HG03342 (cell line): ENCODE results near the gene PDGFD.
A peak's percentile ranks its signal among the peaks of the same experiment; 100 is the strongest.

Experiments
- ATAC-seq: cut with Tn5 transposase; IDR thresholded peaks from one replicate; pipeline ENCODE4 v1.9.1; 2021; ENCODE audit warnings: mild to moderate bottlenecking, moderate library complexity; ENCODE audit not compliant: unreplicated experiment

The PDGFD gene

DNA sequence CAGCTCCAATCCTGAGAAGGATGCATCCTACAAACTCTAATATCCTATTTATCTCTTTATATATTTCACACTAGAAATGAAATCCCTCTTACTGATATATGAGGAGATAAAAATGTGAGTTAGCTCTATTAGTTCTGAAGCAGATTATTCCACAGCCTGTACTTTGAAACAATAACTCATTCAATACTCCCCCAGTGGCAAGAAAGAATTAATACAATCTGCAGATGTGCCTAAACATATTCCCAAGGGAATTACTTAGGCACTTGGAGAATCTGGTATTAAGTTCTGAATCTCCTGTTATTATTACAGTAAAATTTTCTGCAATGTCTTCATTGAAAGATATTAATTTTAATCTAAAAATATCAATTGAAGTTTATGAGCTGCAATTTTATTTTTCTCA, 68.2 kb downstream of the PDGFD start:
- no peak for ATAC-seq

DNA sequence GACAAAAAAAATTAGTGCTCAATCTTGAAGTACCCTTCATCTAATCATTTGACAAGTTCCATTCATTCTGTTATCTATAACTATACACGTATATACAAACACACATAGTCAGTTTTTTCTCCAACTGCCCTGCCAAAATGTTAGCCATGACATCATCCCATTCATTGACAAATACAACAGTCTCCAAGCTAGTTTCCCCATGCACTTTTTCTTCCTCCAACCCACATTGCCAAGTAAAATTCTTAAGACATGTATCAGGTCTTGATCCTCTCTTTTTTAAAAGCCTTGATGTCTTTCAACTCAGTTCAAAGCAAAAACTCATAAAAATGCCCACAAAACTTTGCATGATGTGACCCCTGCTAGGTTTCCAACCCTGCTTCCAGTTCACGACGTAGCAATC, 69.4 kb downstream of the PDGFD start:
- ATAC-seq: no peak

DNA sequence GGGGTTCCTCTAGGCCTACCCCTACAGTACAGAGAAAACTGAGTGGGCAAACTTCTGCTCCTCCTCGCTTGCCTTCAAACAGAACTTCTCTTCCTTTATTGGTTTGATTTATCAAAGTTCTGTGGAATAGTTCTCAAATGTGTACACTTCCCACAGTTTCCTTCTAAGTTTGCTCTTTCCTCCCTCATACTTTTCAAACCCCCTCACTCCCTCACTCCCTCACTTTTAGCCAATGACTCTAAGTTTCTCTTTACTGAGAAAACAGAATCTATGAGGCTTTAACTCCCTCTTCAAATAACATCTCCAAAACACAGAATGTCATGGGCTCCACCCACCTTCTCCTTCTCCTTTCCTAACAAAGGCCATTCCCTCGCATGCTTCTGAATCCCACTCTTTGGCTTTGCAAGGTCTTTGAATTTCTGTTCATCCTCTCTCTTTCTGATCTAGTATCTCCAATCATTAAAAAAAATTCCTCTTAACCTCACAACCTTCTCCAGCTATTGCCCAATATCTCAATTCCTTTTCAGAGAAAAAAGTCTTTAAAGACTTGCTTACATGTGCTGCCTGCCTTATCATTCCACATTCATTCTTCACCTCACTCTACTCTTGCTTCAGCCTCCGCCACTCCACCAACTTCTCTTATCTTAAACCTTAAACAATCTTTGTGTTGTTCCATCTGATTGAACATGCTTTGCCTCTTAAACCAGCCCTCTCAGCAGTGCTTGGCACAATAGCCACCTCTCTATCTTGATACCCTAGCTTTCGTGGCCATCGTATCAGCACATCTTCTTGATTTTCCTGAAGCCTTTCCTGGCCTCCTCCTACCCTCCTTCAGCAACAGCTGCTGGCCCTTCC, 70.3 kb downstream of the PDGFD start:
- ATAC-seq: no peak

DNA sequence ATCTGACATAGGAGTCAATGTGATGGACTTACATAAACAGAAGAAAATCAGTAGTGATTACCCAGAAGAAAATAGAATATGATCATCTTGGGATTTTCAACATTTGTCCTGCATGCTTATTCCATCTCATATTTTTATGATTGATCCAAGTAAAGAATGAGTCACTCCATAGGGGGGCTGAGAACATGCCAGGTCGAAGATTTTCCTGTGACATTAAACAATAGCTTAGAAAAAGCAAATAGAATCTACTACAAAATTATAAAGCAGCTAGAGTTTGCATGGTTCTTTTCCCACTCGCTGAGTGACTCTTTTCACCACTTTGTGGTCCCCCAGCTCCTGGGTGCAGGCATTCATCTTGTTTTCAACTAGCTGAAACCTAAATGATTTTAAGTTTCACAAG, 71.2 kb downstream of the PDGFD start:
- ATAC-seq: no peak

DNA sequence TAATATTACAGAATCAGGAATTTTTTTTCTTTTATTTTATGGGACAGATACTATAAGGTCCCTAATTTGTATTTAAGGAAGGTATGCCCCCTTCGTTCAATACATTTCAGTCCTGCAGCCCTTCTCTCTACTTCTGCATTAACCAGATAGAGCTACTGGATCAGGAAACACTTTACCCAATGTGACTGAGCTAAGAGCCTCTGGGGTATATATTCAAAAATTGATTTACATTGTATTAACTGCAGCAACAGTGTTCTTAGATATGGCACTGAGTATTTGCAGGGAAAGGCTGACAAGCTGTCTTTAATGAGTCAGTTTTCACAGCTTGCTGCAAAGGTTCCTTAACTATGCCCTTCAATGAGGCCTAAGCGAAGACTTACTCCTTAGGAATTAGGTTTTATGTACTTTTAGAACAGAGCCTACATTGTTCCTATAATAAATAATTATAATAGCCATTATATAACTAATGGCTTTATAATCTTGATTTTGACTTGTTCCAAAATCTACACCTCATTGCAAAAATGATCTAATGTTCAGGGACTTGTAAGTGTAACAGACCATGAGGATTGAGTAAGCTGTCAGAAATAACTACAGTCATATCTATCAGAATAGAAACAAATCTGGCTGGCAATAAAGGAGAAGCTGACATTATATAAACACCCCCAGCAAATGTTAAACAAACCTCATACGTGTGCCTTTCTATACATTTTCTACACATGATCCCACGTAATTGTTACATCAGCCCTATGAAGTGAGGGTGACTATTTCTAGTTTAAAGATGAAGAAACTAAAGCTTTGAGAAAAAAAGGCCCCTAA, 72.5 kb downstream of the PDGFD start:
- ATAC-seq: no peak

DNA sequence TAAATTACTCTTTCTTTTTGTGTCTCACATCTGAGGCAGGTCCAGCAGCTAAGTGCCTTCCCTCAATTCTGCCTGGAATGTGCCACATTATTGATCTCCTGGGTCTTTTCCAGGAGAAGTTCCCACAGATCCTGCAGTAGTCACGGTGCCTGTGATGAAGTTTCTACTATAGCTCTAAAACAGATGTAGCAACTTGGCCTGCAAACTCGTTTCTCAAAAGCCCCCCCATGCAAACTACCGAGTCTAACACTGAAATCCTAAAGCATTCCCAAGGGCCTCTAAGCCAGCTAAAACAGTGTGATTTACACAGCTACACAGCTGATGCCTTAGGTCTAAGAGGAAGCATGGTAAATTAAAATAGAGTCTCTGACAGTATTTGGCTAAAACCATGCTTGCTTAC, 73.2 kb downstream of the PDGFD start:
- ATAC-seq: no peak

DNA sequence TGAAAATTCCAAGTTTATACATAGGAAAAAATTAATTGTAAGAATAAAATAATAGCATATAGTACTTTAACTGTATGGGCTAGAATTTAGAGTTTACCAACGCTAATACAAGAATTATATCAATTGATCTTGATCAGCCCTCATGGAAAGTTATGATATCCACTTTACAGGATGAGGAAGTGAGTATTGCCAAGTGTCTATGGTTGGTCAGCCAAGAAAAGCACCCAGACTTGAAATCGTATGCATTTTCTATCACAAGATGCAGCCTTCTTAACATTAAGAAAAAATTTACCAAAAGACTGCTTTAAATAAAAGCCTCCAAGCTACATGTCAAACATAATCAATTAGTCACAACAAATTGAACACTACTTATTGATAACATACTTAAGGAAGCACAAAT, 74.5 kb downstream of the PDGFD start:
- ATAC-seq: no peak

DNA sequence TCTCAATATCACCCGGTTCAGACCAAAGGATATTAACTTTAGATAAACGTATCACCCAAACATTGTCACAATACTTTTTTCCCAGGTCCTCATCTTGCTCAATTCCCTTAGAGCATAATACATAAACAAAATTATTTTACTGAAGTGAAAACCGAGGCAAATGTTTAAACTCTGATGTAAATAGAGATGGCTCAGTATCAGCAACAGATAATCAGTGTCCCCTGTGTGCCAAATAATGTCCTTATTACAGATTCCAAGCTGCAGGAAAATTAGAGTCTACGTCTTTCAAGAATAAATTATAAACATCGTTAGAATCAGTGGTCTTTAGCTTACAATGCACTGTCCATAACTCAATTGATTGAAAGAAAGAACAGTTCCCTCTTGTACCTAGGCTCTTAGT, 77.3 kb downstream of the PDGFD start:
- ATAC-seq: no peak

DNA sequence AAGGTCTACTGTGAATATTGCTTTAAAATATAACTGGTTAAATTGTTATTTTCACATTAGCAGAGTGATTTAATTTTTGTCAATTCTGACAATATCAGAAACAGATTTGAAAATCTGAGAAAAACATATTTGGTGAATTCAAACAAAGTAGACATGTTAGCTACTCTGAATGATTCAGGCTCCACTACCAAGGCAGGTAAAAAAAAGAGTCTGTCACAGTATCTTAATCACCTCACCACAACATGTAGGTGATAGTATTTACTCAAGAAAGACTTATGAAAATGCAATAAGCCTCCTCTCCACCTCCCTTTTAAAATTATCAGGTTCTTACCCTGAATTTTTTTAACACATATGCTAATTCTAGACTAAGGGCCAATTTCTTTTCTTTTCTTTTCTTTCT, 85.0 kb downstream of the PDGFD start:
- no peak for ATAC-seq

DNA sequence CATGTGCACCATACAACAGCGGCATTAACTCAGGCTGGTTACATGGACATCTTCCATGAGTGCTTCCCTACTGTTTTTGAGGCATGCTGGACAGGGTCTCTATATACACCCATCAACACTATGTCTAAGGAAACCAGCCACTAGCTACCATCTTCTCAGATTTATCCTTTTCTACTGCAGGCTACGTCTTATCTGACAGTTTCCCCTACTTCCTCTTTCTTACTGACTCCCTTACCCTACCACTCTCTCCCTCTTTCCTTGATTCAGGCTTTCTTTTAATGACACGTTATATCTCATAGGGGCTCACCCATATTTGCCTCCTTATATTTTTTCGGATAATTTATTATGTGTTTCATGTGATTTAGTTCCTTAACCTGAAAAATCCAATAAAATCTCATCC, 85.7 kb downstream of the PDGFD start:
- ATAC-seq: no peak

DNA sequence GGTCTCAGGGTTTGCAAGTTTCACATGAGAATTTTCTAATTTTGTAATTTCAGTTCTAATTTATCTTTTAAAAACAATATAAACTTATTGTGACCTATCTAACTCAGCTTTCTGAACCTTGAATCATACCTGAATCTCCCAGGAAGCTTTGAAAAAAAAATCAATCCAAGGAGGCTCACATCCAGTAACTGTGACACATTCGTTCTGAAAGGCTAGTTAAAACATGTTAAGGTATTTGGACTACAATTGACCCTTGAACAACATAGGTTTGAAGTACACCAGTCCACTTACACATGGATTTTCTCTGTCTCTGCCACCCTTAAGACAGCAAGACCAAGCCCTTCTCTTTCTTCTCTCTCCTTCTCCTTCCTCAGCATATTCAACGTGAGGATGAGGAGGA, 87.5 kb downstream of the PDGFD start:
- ATAC-seq: no peak

DNA sequence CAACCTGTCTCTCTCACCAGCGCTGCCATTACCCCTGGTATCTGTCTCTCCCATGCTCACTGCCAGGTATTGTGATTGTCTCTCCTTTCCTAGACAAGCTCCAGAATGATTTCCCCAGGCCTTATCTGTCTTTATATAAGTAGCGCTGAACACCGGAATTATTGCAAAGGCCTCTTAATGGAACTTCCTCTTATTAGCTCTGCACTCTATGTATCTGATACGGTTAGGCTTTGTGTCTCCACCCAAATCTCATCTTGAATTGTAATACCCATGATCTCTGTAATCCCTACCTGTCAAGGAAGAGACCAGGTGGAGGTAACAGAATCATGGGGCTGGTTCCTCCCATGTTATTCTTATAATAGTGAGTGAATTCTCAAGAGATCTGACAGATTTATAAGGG, 88.2 kb downstream of the PDGFD start:
- no peak for ATAC-seq

DNA sequence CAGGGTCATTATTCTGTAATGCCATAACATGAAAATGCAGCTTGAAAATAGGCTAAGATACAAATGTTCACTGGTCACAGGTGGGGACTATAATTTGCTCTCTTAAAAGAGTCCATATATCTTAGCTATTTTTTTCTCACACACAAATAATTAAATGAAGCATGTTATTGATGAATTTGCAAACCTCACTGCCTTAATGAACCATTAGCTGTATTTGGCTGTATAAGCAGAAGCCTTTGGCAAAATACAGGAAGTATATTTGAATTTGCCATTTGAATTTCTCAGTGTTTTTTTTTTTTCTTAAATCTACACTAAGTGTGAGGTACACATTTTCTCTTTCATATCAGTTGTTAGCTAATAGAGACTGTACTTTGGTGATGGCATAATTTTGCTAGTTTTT, 88.9 kb downstream of the PDGFD start:
- ATAC-seq: no peak

DNA sequence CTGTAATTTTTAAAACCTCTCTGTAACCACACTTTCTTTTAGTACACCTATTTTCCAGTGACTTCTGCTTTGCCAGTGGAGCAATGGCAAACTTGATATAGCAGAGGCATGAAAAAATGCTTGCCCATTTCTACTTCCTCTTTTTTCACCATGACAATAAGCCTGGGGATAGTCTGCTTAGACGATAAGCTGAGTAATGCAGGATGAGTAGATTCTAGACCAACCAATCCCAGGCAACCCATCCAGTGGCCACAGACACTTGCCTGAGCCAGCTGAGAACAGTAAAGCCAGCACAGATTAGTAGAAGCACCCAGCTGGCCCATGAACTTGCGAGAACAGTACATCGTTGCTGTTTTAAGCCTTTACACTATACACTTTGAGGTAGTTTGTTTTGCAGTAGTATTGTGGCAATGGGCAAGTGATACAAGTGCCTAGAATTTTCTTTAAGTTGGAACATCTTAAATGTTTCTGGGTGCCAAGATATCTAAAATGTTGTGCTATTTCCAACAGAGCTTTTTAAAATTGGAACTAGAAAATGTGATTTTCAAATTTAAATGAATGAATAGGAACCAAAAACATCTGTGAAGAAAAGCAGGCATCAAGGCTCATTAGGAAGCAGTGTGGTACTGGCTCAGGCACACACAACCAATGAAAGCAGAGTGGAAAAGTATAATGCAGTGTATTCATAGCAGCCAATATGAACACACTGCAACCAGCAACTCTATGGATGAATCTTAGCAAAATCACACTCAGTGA, 89.8 kb downstream of the PDGFD start:
- peak; percentile 93 for ATAC-seq

DNA sequence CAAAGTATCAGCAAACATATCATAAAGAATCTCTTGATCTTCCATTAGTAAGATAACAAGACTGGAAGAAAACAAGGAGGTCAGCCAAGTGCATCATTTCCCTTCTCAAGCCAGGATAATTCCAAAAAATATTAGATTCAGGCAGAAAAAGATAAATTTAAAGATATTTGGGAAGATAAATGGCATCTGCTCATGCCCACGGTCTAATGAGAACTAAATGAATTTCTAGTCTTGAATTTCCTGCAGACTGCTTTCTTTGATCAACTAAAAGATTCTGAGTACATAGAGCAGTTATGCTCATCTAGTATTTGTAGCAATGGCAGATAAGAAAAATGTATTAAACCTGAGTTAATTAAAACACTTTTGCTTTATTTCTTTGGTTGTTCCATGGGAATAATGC, 96.4 kb downstream of the PDGFD start:
- no peak for ATAC-seq

DNA sequence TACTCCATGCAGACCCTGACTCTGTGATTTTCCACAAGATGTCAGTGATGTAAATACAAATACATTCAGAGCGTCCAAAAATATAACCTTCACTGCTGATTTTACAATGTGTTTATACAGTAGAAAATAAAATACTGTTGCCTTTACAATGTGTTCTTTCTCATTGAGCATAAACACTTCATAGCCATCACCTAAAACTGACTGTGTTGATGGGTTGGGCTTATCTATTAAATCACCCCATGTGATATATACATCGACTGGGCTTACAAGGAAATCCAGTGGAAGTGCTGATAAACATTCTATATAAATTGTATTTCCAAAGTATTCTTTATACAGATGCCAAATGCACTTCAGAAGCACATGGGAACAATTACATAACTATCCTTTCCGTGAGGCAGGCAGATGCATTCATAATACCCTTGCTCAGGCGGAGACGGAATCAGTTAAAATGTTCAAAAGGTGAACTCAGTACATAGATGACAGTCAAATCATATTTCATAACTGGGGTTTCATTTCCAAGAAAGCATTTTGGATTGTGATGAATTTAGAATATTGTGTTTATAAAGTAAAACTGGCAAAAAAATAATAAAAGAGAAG, 99.8 kb downstream of the PDGFD start:
- no peak for ATAC-seq

DNA sequence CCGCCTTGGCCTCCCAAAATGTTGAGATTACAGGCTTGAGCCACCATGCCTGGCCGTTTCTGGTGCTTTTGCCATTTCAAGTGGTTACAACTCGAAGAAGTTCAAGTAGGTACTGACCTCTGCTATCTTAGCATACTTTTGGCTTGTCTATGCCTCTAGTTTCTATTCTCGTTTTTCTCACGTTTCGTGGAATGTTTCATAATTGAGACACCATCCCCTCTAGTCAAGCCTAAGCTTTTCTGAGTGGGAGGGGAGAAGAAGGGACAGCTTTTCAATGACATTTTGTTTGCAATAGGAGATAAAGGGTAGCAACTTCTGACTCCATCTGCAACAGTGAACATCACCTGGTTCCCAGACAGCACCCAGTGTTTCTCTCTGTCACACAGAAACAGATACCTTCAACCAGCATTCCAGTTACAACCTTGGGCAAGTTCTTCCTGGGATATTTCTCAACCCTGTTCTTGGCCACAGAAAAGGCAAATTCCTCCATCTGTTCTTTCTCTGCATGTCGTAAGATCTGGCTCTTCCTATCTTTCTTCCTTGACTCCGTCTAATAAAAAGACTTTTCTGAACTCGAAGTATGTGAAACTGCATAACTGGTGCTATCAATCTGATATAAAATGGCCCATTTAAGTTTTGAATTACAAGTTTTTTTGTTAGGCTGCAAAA, 102.0 kb downstream of the PDGFD start:
- no peak for ATAC-seq

DNA sequence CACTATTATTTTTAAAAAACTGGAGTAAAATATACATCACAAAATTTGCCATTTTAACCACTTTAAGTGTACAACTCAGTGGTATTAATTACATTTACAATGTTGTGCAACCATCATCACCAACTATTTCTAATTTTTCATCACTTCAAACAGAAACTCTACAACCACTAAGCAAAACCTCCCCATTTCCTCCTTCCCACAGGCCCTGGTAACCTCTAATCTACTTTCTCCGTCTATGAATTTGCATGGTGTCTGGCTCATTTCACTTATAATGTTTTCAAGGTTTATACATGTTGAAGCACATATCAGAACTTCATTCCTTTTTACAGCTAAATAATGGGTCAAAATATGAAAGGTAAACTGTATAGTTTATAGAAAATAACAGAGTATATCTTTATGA, 103.1 kb downstream of the PDGFD start:
- no peak for ATAC-seq

DNA sequence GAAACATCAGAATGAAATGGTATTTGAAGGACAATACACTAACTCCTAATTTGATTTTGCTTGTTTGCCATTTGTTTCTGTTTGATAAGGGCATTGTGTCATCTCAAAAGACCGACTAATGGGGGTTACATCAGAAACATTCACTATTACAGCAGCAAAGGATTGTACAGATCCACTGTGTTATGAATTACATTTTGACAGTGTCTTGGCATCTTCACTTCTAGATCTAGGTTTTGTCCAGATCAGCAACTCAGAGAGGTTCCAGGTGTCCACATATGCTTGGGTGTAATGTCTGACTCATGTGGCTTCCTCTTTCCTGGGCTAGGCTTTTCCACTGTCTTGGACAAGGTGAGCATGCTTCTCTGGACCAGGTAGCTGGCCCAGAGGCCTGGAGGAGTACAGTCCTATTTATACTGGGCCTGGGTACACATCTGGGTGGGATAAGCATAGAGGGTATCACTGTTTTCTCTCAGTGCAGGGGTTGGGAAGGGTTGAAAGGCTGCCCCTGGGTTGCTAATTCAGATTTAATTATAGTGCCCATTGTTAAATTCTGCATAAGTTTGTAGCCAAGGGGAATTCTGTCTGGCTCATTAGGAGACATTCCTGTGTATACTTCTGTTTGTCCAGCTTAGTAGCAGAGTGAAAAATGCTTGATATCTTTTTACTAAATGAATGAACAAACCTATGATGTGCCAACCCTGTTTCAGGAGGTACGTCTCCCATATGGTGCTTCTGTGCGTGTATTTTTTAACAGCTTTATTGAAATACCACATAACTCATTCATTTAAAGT, 103.7 kb downstream of the PDGFD start:
- no peak for ATAC-seq

DNA sequence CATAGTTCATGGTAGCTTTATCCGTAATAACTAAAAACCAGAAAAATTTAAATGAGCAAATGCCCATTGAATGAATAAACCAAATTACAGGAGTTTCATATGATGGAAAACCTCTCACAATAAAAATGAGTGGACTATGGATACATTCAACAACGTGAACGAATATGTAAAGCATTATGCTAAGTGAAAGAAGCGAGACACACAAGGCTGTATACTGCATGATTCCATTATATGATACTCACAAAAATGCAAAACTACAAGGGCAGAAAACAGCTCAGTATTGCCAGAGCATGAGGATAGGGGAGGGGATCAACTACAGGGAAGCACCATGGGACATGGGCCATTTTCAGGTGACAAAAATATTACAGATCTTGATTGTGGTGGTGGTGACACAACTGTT, 105.3 kb downstream of the PDGFD start:
- no peak for ATAC-seq
